Measurements from ENCODE around the gene C1orf159.

C1orf159 gene

GRCh38 chr1:1053682-1054081 is 62.2 kb downstream of the C1orf159 start:
- no peak for DNase-seq (ENCODE audit: low read depth)

DNA sequence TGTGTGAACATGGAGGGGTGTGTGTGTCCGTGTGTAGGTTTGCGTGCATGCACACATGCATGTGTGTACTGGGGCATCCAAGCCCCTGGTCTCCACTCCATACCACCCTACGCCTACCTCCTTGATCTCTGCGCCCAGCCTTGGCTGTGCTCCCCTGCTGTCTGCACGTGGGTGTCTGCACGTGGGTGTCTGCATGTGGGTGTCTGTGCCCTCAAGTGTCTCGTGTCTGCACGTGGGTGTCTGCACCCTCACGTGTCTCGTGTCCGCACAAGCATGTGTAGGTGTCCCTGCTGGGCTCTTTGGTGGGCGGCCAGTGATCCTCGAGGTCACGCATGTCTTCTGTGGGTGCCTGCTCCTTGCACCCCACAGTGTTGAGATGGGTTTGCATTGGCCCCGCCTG is 62.9 kb downstream of the C1orf159 start:
- DNase-seq (ENCODE audit: low read depth), result no peak

DNA sequence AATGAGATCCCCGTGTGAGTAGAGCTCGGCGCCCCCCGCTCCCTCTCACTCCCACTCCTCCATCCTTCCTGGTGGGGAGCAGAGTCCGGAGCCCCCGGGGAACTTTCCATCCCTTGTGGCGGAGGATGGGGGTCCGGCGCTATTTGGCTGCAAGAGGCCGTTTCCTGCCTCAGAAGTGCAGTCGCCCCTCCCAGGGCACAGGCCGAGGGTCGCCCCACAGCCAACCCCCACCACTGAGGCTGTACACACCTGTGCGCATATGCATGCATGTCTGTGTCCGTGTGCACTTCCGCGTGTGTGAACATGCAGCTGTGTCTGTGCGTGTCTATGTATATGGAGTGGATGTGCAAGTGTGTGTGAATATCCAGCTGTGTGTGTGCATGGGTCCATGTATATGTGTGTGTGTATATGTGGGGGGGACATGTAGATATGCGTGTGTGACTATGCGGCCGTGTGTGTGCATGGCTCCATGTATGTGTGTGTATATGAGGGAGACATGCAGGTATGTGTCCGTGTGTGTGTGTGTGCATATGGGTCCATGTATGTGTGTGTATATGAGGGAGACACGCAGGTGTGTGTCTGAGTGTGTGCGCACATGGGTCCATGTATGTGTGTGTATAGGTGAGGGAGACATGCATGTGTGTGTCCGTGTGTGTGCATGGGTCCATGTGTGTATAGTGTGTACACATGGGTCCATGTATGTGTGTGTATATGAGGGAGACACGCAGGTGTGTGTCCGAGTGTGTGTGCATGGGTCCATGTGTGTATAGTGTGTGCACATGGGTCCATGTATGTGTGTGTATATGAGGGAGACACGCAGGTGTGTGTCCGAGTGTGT is 63.7 kb downstream of the C1orf159 start:
- no peak for DNase-seq (ENCODE audit: low read depth)

- no peak for DNase-seq (ENCODE audit: low read depth)
Observed at GRCh38 chr1:1051127-1051810, 64.6 kb downstream of the C1orf159 start.

GRCh38 chr1:1050577-1051052 is 65.3 kb downstream of the C1orf159 start:
- no peak for DNase-seq (ENCODE audit: low read depth)

GRCh38 chr1:1049318-1050165 is 66.3 kb downstream of the C1orf159 start:
- DNase-seq (ENCODE audit: low read depth), result no peak

DNA sequence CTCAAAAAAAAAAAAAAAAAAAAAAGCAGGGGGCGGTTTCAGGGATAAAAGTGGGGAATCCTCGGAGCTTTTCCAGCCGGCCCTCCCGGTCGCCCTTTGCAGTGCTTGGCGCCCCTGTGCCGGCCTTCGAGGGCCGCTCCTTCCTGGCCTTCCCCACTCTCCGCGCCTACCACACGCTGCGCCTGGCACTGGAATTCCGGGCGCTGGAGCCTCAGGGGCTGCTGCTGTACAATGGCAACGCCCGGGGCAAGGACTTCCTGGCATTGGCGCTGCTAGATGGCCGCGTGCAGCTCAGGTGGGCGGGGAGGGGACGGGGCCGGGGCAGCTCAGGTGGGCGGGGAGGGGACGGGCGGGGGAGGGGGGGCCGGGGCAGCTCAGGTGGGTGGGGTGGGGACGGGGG is 67.1 kb downstream of the C1orf159 start:
- DNase-seq (ENCODE audit: low read depth), result no peak

GRCh38 chr1:1047963-1048362 is 67.9 kb downstream of the C1orf159 start:
- no peak for DNase-seq (ENCODE audit: low read depth)

DNA sequence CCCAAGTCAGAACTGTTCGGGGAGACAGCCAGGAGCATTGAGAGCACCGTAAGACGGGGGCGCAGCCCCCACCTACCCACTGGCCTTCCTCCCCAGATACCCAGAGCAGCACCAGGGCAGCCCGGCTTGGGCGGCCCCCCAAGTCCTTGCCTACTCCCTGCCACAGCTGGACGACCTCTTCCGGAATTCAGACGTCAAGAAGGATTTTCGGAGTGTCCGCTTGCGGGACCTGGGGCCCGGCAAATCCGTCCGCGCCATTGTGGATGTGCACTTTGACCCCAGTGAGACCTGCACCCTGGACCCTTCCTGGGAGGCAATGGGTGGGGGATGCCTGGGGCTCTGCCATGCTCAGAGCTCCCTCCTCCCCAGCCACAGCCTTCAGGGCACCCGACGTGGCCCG is 68.5 kb downstream of the C1orf159 start:
- DNase-seq (ENCODE audit: low read depth), result no peak

GRCh38 chr1:1046767-1047166 is 69.1 kb downstream of the C1orf159 start:
- DNase-seq (ENCODE audit: low read depth), result no peak

DNA sequence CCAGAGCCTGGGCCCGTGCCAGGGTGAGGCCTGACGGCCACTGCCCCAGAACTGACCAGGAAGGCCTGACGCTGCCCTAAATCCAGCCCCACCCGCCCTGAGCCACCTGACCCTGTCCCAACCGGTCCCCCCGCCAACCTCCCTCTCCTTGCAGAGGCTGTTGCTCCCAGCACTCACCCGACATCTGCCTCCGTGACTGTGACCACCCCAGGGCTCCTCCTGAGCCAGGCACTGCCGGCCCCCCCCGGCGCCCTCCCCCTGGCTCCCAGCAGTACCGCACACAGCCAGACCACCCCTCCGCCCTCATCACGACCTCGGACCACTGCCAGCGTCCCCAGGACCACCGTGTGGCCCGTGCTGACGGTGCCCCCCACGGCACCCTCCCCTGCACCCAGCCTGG is 69.6 kb downstream of the C1orf159 start:
- no peak for DNase-seq (ENCODE audit: low read depth)

GRCh38 chr1:1045129-1045528 is 70.8 kb downstream of the C1orf159 start:
- no peak for DNase-seq (ENCODE audit: low read depth)

GRCh38 chr1:1044455-1045078 is 71.3 kb downstream of the C1orf159 start:
- DNase-seq (ENCODE audit: low read depth), result no peak

DNA sequence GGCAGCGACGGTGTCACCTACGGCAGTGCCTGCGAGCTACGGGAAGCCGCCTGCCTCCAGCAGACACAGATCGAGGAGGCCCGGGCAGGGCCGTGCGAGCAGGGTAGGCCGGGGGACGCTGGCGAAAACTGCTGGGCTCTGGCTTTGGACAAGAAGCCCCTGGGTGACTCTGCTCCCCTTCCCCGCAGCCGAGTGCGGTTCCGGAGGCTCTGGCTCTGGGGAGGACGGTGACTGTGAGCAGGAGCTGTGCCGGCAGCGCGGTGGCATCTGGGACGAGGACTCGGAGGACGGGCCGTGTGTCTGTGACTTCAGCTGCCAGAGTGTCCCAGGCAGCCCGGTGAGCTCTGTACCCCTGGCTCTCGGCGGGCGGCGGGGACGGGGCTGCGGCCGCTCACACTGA is 72.0 kb downstream of the C1orf159 start:
- DNase-seq (ENCODE audit: low read depth), result no peak

- DNase-seq (ENCODE audit: low read depth), result no peak
Observed at GRCh38 chr1:1043411-1043810, 72.5 kb downstream of the C1orf159 start.

- DNase-seq (ENCODE audit: low read depth), result no peak
Observed at GRCh38 chr1:1042835-1043234, 73.1 kb downstream of the C1orf159 start.

- no peak for DNase-seq (ENCODE audit: low read depth)
Observed at GRCh38 chr1:1041873-1042272, 74.0 kb downstream of the C1orf159 start.

DNA sequence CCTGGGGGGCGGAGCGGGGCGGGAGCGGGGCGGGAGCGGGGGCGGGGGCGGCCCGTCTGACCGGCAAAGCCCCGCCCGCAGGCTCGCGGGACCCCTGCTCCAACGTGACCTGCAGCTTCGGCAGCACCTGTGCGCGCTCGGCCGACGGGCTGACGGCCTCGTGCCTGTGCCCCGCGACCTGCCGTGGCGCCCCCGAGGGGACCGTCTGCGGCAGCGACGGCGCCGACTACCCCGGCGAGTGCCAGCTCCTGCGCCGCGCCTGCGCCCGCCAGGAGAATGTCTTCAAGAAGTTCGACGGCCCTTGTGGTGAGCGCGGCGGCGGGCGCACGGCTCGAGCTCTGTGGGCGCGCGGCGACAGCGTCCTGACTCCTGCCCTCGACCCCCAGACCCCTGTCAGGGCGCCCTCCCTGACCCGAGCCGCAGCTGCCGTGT is 74.8 kb downstream of the C1orf159 start:
- DNase-seq (ENCODE audit: low read depth), result no peak

DNA sequence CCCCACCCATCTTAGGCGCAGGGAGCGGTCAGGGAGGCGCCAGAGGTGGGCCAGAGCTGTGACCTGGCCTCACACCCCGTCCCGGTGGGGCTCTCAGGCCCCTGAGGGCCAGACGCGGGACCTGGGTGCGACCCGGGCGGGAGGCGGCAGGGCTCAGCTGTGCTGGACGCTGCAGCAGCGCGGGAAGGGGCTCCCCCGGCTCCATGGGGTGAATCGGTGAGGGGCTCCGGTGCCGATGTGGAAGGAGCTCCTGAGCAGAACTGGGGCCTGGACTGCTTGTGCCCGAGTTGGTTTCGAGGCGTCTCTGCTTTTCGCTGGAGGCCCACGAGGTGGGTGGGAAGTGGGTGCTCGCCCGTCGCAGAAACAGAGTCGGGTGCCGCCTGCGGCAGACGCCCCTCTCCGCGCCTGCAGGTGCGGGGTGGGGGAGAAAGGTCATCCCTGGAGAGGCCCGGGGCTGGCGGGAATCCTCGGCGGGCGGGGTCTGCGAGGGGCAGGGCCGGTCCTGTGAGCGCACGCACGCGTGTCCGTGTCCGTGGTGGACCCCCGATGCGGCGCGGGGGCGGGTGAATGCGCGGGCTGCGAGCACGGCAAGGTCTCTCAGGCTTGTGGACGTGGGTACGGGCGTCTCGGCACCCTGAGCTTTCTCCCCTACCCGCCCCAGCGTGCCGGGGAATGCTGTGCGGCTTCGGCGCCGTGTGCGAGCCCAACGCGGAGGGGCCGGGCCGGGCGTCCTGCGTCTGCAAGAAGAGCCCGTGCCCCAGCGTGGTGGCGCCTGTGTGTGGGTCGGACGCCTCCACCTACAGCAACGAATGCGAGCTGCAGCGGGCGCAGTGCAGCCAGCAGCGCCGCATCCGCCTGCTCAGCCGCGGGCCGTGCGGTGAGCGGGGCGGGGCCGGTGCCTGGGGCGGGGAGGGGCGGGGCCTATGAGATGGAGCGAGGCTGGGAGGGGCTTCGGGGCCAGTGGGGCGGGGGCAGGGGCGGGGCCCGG is 75.6 kb downstream of the C1orf159 start:
- DNase-seq (ENCODE audit: low read depth), result peak; percentile 73

DNA sequence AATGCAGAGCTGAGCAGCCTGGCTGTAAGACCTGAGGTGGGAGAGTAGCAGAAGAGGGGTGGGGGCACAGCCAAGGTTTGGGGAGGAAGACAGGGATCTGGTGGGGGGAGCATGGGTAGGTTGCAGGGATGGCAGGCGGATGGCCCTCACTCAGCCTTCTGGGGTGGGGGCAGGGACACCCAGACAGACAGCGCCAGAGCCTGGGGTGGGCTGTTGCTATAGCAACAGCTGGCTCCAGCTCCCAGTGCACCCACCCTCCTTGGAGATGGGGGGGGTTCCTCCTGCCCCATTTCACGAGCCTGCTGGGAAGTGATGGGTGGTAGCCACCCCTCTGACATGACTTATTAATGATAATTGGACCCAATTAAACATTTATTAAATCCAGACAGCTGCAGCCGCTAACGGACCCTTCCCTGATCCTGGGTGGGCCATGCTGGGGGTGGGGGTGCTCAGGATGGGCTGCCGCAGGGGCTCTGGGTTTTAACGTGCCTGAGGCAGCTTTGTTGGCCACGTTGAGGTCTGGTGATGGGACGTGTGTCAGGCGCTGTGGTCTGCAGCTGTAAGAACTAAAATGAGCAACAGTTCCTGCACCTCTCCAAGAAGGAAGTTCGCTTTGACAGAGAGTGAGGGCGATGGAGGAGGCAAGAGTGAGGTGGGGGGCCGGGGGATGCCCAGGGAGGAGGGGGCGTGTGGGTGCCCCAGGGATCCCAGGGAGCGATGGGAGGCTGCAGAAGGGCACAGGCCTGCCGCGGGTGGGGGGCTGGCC is 76.6 kb downstream of the C1orf159 start:
- no peak for DNase-seq (ENCODE audit: low read depth)

Data from T-helper 22 cell (primary cell).